ENCODE data around the gene EML6. TPM values are rescaled to one million over a fixed set of nuclear protein-coding genes. Genes with fewer than 3 reads are reported as not detected.

Gene EML6
- total and polyA plus RNA-seq, 3 donors from 2014 or later: 7.6 to 17.3 (median 12.1) TPM

GRCh38 chr2:54864096-54864495 lies 140.6 kb downstream of the EML6 start:
- no peaks in the 10 kb centered on the region for H3K9me3 ChIP-seq
- WGBS, 2 donors: 80 to 81% methylated on average over 1 of the region's 1 CpG
- TF ChIP-seq POLR2A (IDR thresholded peaks at IDR 0.05) (no peak), CTCF (IDR thresholded peaks at IDR 0.05) (no peak)
- no peak overlapping the region for H3K4me3 ChIP-seq
- no peak for DNase-seq
- no peak overlapping the region for H3K27ac ChIP-seq
- H3K4me1 ChIP-seq: no peaks in the 10 kb centered on the region
- intact Hi-C loops (cut with DNase I; ENCODE audit: low total_unique reads): no loop called here
- no peaks in the 10 kb centered on the region for H3K36me3 ChIP-seq (ENCODE audit: low read depth, missing control alignments)
- H3K27me3 ChIP-seq: no peaks in the 10 kb centered on the region

GRCh38 chr2:54864727-54865126 lies 141.3 kb downstream of the EML6 start:
- Histone ChIP-seq H3K27ac (no peak overlapping the region), H3K4me1 (no peaks in the 10 kb centered on the region), H3K4me3 (no peak overlapping the region), H3K36me3 (ENCODE audit: low read depth, missing control alignments) (no peaks in the 10 kb centered on the region), H3K9me3 (no peaks in the 10 kb centered on the region), H3K27me3 (no peaks in the 10 kb centered on the region)
- TF ChIP-seq POLR2A (IDR thresholded peaks at IDR 0.05): no peak
- no peak for TF ChIP-seq CTCF (IDR thresholded peaks at IDR 0.05)
- WGBS, 2 donors: 94 to 95% methylated on average over 5 of the region's 5 CpGs
- intact Hi-C loops (cut with DNase I; ENCODE audit: low total_unique reads): no loop called here
- DNase-seq: no peak

GRCh38 chr2:54866179-54866578 lies 142.7 kb downstream of the EML6 start:
- 85 to 88% methylated on average over 2 of the region's 2 CpGs for WGBS, 2 donors
- intact Hi-C loops (cut with DNase I; ENCODE audit: low total_unique reads): no loop called here
- Histone ChIP-seq H3K4me1 (no peaks in the 10 kb centered on the region), H3K4me3 (no peak overlapping the region), H3K27ac (no peak overlapping the region), H3K9me3 (no peaks in the 10 kb centered on the region), H3K27me3 (no peaks in the 10 kb centered on the region), H3K36me3 (ENCODE audit: low read depth, missing control alignments) (no peaks in the 10 kb centered on the region)
- DNase-seq: no peak
- TF ChIP-seq CTCF (IDR thresholded peaks at IDR 0.05) (no peak), POLR2A (IDR thresholded peaks at IDR 0.05) (no peak)

- TF ChIP-seq CTCF (IDR thresholded peaks at IDR 0.05) (no peak), POLR2A (IDR thresholded peaks at IDR 0.05) (no peak)
- no peak for DNase-seq
- 78 to 85% methylated on average over 5 of the region's 5 CpGs for WGBS, 2 donors
- Histone ChIP-seq H3K27me3 (no peaks in the 10 kb centered on the region), H3K36me3 (ENCODE audit: low read depth, missing control alignments) (no peaks in the 10 kb centered on the region), H3K4me1 (no peaks in the 10 kb centered on the region), H3K27ac (no peak overlapping the region), H3K4me3 (no peak overlapping the region), H3K9me3 (no peaks in the 10 kb centered on the region)
- intact Hi-C loops (cut with DNase I; ENCODE audit: low total_unique reads): no loop called here
Measured at GRCh38 chr2:54866868-54867267, 143.4 kb downstream of the EML6 start.

- DNase-seq: no peak
- H3K27me3 ChIP-seq: no peaks in the 10 kb centered on the region
- no peak overlapping the region for H3K27ac ChIP-seq
- 93 to 94% methylated on average over 2 of the region's 2 CpGs for WGBS, 2 donors
- intact Hi-C loops (cut with DNase I; ENCODE audit: low total_unique reads): no loop called here
- H3K4me3 ChIP-seq: no peak overlapping the region
- no peaks in the 10 kb centered on the region for H3K4me1 ChIP-seq
- no peaks in the 10 kb centered on the region for H3K9me3 ChIP-seq
- no peaks in the 10 kb centered on the region for H3K36me3 ChIP-seq (ENCODE audit: low read depth, missing control alignments)
- TF ChIP-seq CTCF (IDR thresholded peaks at IDR 0.05) (no peak), POLR2A (IDR thresholded peaks at IDR 0.05) (no peak)
Measured at GRCh38 chr2:54867457-54867856, 144.0 kb downstream of the EML6 start.
